Activated naive CD4-positive, alpha-beta T cell treated with anti-CD3 and anti-CD28 coated beads, Interleukin-2, amount 50 U/mL, for 24 hours (primary cell): ENCODE measurements around the gene TMEM89.

ENCODE experiments used
- H3K27ac Mint-ChIP-seq: one replicate; pipeline ENCODE4 v1.8.0; 2021; ENCODE audit warnings: mild to moderate bottlenecking, mixed read lengths
- H3K27me3 Mint-ChIP-seq: one replicate; pipeline ENCODE4 v1.8.0; 2021; ENCODE audit warnings: mixed read lengths
- H3K36me3 Mint-ChIP-seq: one replicate; pipeline ENCODE4 v1.8.0; 2021; ENCODE audit warnings: mixed read lengths
- H3K4me1 Mint-ChIP-seq: one replicate; pipeline ENCODE4 v1.8.0; 2021; ENCODE audit warnings: mixed read lengths
- H3K4me3 Mint-ChIP-seq: one replicate; pipeline ENCODE4 v1.8.0; 2021; ENCODE audit warnings: mild to moderate bottlenecking, mixed read lengths
- H3K9me3 Mint-ChIP-seq: one replicate; pipeline ENCODE4 v1.8.0; 2021; ENCODE audit warnings: mixed read lengths

Gene TMEM89

DNA sequence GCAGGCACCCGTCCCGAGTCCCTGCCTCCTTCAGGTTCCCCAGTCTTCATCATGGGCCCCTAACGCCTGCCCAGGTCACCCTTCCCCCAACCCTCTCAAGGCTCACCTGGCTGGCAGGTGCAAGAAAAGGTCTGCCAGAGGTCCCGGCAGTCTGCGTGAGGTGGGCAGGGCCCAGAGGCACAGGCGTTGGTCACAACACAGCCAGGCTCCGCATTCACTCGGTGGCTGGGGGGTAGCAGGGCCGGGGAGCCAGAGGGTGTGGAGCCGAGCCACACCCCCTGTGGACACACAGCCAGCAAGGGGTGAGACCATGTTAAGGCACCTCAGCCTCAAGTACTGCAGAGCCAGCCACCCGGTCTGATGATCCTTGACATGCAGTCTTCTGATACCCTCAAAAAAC, 30.2 kb upstream of the TMEM89 start:
- Mint-ChIP-seq H3K27ac (no peak overlapping the region), H3K4me1 (peaks cover 6% of the 10 kb centered on the region), H3K27me3 (no peaks in the 10 kb centered on the region), H3K36me3 (no peaks in the 10 kb centered on the region), H3K9me3 (no peaks in the 10 kb centered on the region), H3K4me3 (no peak overlapping the region)

DNA sequence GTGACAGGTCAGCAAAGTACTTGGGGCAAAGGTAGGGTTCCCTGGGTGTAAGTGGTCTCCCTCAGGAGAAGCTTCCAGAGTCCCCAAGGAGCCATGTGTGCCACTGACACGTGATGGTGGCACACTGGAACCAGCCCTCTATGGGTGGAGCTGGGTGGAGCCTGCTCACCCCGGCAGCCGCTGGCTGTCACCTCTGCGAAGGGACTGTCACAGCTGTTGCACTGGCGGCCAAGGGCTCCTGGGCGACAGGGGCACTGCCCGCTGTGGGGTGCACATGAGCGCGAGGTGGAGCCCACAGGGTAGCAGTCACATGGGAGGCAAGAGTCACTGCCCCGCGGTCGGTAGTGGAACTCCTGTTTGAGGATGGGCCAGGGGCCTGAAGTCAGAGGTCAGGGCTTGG, 29.2 kb upstream of the TMEM89 start:
- Mint-ChIP-seq H3K4me3 (no peak overlapping the region), H3K27ac (no peak overlapping the region), H3K4me1 (peaks cover 6% of the 10 kb centered on the region), H3K27me3 (no peaks in the 10 kb centered on the region), H3K9me3 (no peaks in the 10 kb centered on the region), H3K36me3 (no peaks in the 10 kb centered on the region)

- Mint-ChIP-seq H3K27me3 (no peaks in the 10 kb centered on the region), H3K4me1 (no peaks in the 10 kb centered on the region), H3K9me3 (no peaks in the 10 kb centered on the region), H3K36me3 (no peaks in the 10 kb centered on the region), H3K4me3 (no peak overlapping the region), H3K27ac (no peak overlapping the region)
Observed at GRCh38 chr3:48648188-48648850, 26.8 kb upstream of the TMEM89 start.

DNA sequence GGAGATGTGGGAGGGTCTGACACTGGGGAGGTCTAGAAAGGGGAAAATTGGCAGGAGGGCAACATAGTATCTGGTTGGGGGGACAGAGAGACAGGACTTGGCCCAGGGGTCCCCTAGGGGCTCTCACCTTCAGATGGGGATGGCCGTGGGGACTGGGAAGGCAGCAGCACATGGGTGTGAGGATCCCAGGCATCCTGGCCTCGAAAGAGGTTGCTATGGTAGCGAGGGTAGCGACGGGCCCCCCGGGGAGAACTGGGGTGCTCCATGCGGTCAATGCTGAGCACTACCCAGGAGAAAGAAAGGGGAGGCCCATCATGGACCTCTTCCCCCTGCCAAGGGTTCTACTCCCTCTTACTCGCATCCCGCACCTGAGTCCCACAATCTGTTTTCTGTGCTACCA, 26.1 kb upstream of the TMEM89 start:
- no peaks in the 10 kb centered on the region for H3K9me3 Mint-ChIP-seq
- H3K36me3 Mint-ChIP-seq = no peaks in the 10 kb centered on the region
- H3K27ac Mint-ChIP-seq = no peak overlapping the region
- no peaks in the 10 kb centered on the region for H3K27me3 Mint-ChIP-seq
- H3K4me3 Mint-ChIP-seq = no peak overlapping the region
- H3K4me1 Mint-ChIP-seq = no peaks in the 10 kb centered on the region

GRCh38 chr3:48644898-48645760, 23.6 kb upstream of the TMEM89 start:
- Mint-ChIP-seq H3K27me3 (no peaks in the 10 kb centered on the region), H3K9me3 (no peaks in the 10 kb centered on the region), H3K36me3 (no peaks in the 10 kb centered on the region), H3K4me1 (no peaks in the 10 kb centered on the region), H3K4me3 (no peak overlapping the region), H3K27ac (no peak overlapping the region)

DNA sequence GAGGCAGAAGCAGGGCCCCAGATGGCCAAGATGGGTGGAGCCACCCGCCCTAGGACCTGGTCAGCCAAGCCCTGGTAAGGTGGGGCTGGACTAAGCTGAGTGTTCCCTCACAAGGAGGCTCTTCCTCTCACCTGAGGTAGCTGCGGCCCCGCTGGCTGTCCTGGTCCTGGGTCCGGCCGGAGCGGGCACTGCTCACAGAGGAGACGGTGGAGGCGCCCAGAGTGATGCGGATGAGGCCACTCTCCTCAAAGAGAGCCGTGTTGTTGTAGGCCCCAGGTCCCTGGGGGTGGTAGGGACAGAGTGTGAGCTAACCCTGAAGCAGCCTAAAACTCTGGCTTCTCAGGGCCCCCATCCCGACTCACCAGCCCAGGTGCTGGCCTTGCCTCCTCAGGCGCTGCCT, 21.0 kb upstream of the TMEM89 start:
- Mint-ChIP-seq H3K27ac (no peak overlapping the region), H3K9me3 (no peaks in the 10 kb centered on the region), H3K27me3 (no peaks in the 10 kb centered on the region), H3K4me1 (no peaks in the 10 kb centered on the region), H3K36me3 (no peaks in the 10 kb centered on the region), H3K4me3 (no peak overlapping the region)

GRCh38 chr3:48641396-48641795, 19.8 kb upstream of the TMEM89 start:
- no peak overlapping the region for H3K27ac Mint-ChIP-seq
- H3K9me3 Mint-ChIP-seq = no peaks in the 10 kb centered on the region
- no peaks in the 10 kb centered on the region for H3K36me3 Mint-ChIP-seq
- no peaks in the 10 kb centered on the region for H3K4me1 Mint-ChIP-seq
- H3K4me3 Mint-ChIP-seq = no peak overlapping the region
- no peaks in the 10 kb centered on the region for H3K27me3 Mint-ChIP-seq

GRCh38 chr3:48639944-48640606, 18.5 kb upstream of the TMEM89 start:
- no peak overlapping the region for H3K27ac Mint-ChIP-seq
- peaks cover 3% of the 10 kb centered on the region for H3K4me1 Mint-ChIP-seq
- no peaks in the 10 kb centered on the region for H3K9me3 Mint-ChIP-seq
- H3K36me3 Mint-ChIP-seq = no peaks in the 10 kb centered on the region
- no peaks in the 10 kb centered on the region for H3K27me3 Mint-ChIP-seq
- H3K4me3 Mint-ChIP-seq = no peak overlapping the region

DNA sequence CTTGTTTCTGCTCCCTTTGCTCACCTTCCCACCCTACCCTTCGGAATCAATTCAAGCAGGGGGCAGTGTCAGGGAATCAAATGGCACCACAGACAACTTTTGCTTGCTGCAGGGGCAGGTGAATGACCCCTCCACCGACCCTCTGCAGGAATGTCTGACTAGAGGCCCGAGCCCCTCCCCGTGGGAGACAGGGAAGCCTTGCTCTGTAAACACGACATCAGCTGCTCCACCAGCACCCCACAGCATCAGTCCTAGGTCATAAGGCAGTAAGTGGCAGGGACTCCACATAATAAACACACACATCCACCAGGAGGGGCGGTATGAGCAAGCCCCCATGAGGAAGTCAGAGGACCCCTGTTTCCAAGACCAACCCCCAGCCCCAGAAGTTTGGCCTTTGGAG, 15.7 kb upstream of the TMEM89 start:
- H3K27me3 Mint-ChIP-seq = no peaks in the 10 kb centered on the region
- H3K27ac Mint-ChIP-seq = no peak overlapping the region
- H3K4me1 Mint-ChIP-seq = peaks cover 10% of the 10 kb centered on the region
- H3K4me3 Mint-ChIP-seq = peak overlapping the region; percentile 47
- no peaks in the 10 kb centered on the region for H3K36me3 Mint-ChIP-seq
- H3K9me3 Mint-ChIP-seq = no peaks in the 10 kb centered on the region

GRCh38 chr3:48636149-48636655, 14.6 kb upstream of the TMEM89 start:
- H3K4me1 Mint-ChIP-seq = peaks cover 10% of the 10 kb centered on the region
- peak overlapping the region; percentile 86 for H3K4me3 Mint-ChIP-seq
- H3K9me3 Mint-ChIP-seq = no peaks in the 10 kb centered on the region
- no peak overlapping the region for H3K27ac Mint-ChIP-seq
- no peaks in the 10 kb centered on the region for H3K36me3 Mint-ChIP-seq
- H3K27me3 Mint-ChIP-seq = no peaks in the 10 kb centered on the region

- Mint-ChIP-seq H3K27me3 (no peaks in the 10 kb centered on the region), H3K9me3 (no peaks in the 10 kb centered on the region), H3K4me3 (peak within 1 kb of the TSS; percentile 86), H3K27ac (no peak within 1 kb of the TSS), H3K36me3 (no peaks in the 10 kb centered on the region), H3K4me1 (peaks cover 10% of the 10 kb centered on the region)
Observed at GRCh38 chr3:48635222-48636021, 13.9 kb upstream of the TMEM89 start, which contains the start of gene SLC26A6. Gene SLC26A6 (minus strand): TSS chr3:48635461. CDS start chr3:48635393, 68 bp downstream.

- H3K4me1 Mint-ChIP-seq = peaks cover 10% of the 10 kb centered on the region
- no peaks in the 10 kb centered on the region for H3K9me3 Mint-ChIP-seq
- no peaks in the 10 kb centered on the region for H3K36me3 Mint-ChIP-seq
- no peak overlapping the region for H3K27ac Mint-ChIP-seq
- H3K4me3 Mint-ChIP-seq = peak overlapping the region; percentile 86
- no peaks in the 10 kb centered on the region for H3K27me3 Mint-ChIP-seq
Observed at GRCh38 chr3:48634661-48635221, 13.2 kb upstream of the TMEM89 start.

DNA sequence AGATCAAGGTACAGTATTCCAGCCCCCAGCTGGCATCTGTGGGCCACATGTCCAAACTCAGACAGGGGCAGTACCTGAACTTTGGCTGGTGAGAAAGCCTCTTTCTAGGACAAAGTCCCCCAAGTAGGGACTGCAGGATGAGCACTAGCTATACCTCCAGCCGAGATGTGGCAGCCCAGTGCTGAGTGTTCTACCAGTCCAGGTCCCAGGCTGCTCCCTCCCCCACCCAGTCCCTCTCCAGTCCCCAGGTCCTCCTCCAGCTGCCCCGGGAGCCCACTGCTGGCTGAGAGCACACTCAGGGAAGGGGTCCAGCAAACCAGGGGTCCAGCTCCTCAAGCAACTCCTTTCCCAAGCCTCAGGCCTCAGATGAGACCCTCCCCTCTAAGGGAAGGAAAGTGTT, 12.2 kb upstream of the TMEM89 start:
- H3K4me1 Mint-ChIP-seq = peaks cover 10% of the 10 kb centered on the region
- no peaks in the 10 kb centered on the region for H3K9me3 Mint-ChIP-seq
- peak overlapping the region; percentile 86 for H3K4me3 Mint-ChIP-seq
- no peaks in the 10 kb centered on the region for H3K36me3 Mint-ChIP-seq
- no peaks in the 10 kb centered on the region for H3K27me3 Mint-ChIP-seq
- H3K27ac Mint-ChIP-seq = no peak overlapping the region

DNA sequence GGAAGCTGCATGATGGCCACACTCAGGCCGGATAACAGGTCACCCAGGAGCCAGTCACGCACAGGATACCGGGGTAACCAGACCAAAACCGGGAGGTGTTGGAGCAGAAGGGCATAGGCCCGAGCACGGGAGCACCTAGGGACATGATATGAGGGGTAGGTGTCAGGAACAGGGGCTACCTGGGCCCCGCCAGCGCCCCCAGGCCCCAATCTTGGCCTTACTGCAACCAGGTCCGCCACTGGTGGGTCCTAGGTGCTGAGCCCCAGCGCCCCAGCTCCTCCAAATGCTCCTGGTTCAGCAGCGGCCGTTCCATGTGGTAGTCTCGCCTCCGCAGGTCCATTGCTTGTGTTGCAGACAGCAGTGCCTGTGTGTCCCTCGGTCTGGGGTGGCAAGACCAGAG, 11.7 kb upstream of the TMEM89 start:
- H3K4me3 Mint-ChIP-seq = no peak overlapping the region
- H3K27me3 Mint-ChIP-seq = no peaks in the 10 kb centered on the region
- H3K27ac Mint-ChIP-seq = no peak overlapping the region
- H3K36me3 Mint-ChIP-seq = no peaks in the 10 kb centered on the region
- H3K4me1 Mint-ChIP-seq = peaks cover 10% of the 10 kb centered on the region
- no peaks in the 10 kb centered on the region for H3K9me3 Mint-ChIP-seq
